Panc1 (cell line): ENCODE data around the gene TMEM117.

Experiments used
- POLR2AphosphoS5 ChIP-seq: IDR thresholded peaks from 2 replicates; pipeline ENCODE4 v1.6.1; 2012; ENCODE audit warnings: mild to moderate bottlenecking, low read depth, low read length, moderate library complexity
- TF ChIP-seq, protein P1 (sequence below): fragments of 450-650 bp; IDR thresholded peaks from 2 replicates; pipeline ENCODE4 v1.5.1; 2017; ENCODE audit warnings: mild to moderate bottlenecking

- TF ChIP-seq, protein P1, sequence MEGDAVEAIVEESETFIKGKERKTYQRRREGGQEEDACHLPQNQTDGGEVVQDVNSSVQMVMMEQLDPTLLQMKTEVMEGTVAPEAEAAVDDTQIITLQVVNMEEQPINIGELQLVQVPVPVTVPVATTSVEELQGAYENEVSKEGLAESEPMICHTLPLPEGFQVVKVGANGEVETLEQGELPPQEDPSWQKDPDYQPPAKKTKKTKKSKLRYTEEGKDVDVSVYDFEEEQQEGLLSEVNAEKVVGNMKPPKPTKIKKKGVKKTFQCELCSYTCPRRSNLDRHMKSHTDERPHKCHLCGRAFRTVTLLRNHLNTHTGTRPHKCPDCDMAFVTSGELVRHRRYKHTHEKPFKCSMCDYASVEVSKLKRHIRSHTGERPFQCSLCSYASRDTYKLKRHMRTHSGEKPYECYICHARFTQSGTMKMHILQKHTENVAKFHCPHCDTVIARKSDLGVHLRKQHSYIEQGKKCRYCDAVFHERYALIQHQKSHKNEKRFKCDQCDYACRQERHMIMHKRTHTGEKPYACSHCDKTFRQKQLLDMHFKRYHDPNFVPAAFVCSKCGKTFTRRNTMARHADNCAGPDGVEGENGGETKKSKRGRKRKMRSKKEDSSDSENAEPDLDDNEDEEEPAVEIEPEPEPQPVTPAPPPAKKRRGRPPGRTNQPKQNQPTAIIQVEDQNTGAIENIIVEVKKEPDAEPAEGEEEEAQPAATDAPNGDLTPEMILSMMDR = no peak
- TF ChIP-seq POLR2AphosphoS5 = no peak
Observed at GRCh38 chr12:44336577-44336976, 500.7 kb downstream of the TMEM117 start.
